Measurements from ENCODE around the gene MYL10.
"Not testable (repeated sequence)": the region's sequence is repeated elsewhere in the genome, so short reads cannot be mapped to it uniquely, and the experiment has no call there.

The MYL10 gene

DNA sequence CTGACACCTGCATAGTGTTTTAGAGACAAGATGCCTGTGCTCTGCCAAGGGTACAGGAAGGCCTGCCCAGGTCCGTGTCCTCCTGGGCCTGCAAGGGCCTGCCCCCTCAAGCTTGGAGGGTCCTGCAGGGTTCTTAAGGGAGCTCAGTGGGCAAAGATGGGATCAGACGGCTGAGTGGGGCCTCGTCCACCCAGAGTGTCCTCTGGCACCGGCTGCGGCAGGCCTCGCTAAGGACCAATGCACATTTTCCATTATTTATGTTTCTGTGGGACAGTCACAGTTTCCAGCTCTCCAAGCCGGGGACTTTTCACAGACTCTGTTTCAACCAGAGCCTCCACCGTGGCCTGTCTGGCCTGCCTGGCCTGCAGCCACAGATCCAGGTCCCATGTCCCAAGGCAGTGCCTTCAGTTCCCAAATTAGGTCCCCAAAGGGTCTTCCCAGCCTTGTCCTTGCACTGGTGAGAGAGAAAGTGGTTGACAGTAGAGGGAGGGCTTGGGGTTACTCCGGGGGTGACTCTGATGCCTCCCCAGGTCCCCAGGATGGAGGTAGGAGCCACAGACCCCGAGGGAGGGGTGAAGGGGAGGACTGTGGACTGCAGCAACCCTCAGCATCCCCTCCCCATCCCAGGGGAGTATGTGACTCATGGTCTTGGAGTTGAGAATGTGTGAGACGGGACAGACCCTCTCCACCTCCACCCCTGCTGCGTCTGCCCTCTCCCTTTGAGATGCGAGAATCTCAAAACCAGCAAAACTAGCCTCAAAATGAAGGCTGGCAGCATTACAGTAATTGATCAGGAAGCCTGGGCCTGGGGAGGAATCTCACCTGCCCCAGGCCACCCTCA is 14.8 kb downstream of the MYL10 start:
- no peak for DNase-seq (ENCODE audit: low read depth)
- TF ChIP-seq, protein P1, sequence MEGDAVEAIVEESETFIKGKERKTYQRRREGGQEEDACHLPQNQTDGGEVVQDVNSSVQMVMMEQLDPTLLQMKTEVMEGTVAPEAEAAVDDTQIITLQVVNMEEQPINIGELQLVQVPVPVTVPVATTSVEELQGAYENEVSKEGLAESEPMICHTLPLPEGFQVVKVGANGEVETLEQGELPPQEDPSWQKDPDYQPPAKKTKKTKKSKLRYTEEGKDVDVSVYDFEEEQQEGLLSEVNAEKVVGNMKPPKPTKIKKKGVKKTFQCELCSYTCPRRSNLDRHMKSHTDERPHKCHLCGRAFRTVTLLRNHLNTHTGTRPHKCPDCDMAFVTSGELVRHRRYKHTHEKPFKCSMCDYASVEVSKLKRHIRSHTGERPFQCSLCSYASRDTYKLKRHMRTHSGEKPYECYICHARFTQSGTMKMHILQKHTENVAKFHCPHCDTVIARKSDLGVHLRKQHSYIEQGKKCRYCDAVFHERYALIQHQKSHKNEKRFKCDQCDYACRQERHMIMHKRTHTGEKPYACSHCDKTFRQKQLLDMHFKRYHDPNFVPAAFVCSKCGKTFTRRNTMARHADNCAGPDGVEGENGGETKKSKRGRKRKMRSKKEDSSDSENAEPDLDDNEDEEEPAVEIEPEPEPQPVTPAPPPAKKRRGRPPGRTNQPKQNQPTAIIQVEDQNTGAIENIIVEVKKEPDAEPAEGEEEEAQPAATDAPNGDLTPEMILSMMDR (conservative IDR thresholded peaks at IDR 0.05; ENCODE audit: low read depth, low read length) = no peak
- no peak overlapping the region for H3K4me3 ChIP-seq (ENCODE audit: low read depth, low read length)

DNA sequence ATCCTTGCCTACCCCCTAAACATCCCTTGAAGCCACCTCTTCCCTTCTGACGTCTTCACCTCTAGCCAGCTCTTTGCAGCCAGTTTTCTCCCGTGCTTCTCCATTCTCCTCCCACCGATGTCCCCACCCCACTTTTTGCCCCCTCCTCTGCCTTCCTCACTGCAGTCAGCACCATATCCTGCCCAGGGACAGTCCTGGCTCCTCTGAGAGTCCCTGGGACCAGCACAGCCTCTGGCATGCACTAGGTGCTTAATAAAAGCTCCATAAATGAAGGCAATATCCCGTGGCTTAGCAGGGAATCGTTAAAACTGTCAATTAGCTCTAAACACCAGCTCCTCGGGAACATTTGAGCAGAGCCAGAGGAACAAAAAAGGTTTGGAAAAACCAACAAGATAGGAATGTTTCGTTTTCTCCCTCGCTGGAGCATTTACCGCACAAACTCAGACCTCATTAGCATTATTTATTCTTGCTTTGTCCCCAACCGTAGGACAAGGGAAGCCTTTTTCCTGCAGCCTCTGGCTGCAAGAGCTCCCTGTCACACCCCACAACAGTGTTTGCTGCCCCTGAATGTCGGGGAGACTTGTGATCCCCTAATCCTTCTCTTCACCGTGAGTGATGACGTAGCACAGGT is 16.1 kb downstream of the MYL10 start:
- H3K4me3 ChIP-seq (ENCODE audit: low read depth, low read length) = no peak overlapping the region
- DNase-seq (ENCODE audit: low read depth) = no peak

DNA sequence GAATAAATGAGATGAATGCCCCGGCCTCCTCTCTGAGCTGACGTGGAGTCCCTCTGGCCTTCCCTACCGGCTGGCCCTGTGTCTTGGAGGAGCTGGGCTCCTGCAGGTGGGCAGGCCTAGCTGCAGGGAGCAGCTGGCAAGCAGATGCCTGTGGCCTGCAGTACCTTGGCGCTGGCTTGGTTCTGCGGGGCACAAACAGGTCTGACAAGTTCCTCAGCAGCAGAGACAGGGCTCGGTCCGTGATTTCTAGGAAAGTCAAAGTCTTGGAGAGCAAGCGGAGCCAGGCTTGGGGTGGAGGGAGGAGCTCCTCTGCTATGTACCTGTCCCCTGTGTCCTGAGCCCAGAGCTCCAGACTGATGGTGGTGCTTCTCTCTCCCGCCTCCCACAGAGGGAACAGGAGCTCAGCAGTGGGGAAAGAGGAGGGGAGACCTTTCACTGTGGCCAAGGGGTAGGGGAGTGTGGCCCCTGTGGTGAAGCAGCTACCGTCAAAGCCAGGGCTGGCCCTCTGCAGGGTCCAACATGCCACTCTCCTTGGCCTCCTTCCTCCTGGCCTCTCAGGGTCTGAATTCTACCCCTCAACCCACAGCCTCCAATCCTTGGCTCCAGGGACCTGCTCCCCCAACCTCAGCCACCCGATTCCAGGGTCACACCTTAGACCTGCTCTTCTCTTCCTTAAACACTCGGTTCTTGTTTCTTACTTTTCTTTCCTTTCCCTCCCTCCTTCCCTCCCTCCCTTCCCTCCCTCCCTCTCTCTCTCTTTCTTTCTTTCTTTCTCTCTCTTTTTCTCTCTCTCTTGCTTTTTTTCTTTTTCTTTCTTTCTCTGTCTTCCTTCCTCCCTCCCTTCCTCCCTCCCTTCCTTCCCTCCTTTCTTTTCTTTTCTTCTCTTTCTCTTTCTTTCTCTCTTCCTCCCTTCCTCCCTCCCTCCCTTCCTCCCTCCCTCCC is 20.1 kb downstream of the MYL10 start:
- TF ChIP-seq, protein P1 (conservative IDR thresholded peaks at IDR 0.05; ENCODE audit: low read depth, low read length) = no peak
- no peak overlapping the region for H3K4me3 ChIP-seq (ENCODE audit: low read depth, low read length)
- DNase-seq (ENCODE audit: low read depth) = no peak

More for the DNA sequence above, 16.1 kb downstream of the MYL10 start:
- TF ChIP-seq, protein P1 (conservative IDR thresholded peaks at IDR 0.05; ENCODE audit: low read depth, low read length) = no peak

DNA sequence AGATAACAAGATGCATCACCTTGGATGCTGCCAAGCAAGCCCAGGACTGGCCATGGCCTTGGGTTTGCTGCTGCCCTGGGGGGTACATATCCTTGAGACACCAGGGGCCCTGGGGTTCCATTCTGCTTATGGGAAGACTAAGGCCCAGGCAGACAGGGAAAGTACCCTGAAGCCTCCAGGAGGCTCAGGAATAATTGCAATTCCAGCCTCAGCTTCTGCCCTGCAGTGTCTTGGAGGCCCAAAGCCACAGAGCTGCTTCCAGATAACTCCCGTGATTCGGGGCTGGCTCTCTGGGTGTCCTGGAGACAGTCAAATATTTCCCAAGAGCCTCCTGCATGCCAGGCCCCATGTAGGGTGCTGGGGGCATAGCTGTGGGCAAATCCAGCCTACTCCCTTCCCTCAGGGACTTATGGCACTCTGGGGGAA is 22.6 kb downstream of the MYL10 start:
- TF ChIP-seq, protein P1 (conservative IDR thresholded peaks at IDR 0.05; ENCODE audit: low read depth, low read length) = no peak
- DNase-seq (ENCODE audit: low read depth) = no peak

DNA sequence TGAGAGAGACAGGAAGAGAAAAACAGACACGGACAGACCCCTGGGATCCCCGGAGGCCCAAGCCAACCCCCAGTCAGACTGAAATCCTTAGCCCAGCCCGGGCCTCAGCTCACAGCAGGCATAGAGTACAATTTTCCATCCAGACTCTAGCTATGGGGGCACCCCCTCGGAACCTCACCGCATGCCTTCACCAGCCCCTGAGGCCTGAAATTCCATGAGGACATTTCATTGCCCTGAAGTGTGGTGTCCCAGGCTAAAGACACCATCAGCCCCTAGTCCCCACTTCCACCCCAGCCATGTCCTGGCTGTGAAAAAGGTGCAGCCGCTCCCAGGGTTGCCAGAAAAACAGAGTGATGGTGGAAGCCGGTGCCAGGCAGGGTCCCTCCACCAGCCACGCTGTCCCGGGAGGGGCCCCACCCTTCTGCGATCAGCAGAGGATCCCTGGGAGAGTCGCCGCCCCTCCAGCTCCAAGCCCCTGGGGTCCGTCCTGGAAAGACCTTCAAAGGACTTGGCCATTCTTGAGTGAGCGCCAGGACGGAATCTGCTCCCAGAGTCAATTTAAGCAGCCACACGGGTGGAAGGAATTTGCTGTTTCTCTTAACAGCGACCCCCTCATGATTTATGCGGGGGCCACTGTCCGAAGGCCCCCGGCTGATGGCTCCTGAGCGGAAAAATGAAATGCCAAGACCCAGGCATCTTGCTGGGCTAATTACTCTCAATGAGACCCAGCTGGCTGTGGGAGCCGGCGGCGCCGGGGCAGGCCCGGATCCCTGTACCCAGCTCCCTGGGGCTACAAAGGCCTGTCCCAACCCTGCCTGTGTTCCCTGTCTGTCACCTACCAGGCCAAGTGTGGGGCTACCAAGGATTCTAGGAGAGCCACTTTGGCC is 23.2 kb downstream of the MYL10 start:
- no peak for DNase-seq (ENCODE audit: low read depth)
- TF ChIP-seq, protein P1 (conservative IDR thresholded peaks at IDR 0.05; ENCODE audit: low read depth, low read length) = no peak

More for the DNA sequence above, 22.6 kb downstream of the MYL10 start:
- H3K4me3 ChIP-seq (ENCODE audit: low read depth, low read length) = no peak overlapping the region

DNA sequence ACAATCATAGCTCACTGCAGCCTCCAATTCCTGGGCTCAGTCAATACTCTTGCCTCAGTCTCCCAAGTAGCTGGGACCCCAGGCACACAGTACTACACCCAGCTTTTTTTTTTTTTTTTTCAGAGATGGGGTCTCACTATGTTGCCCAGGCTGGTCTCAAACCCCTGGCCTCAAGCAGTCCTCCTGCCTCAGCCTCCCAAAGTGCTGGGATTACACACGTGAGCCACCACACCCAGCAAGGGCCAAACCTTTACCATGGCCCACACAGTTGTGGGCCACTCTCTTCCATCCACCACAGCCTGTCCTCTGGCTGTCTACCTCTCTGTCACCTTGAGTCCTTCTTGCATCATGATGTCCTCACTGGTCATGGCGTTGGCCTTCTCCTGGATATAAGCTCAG is 24.2 kb downstream of the MYL10 start:
- not testable (repeated sequence) for DNase-seq (ENCODE audit: low read depth); H3K4me3 ChIP-seq (ENCODE audit: low read depth, low read length)

More for the DNA sequence above, 23.2 kb downstream of the MYL10 start:
- H3K4me3 ChIP-seq (ENCODE audit: low read depth, low read length) = no peak overlapping the region
